Common myeloid progenitor, CD34-positive (primary cell): ENCODE results near the gene ZNF280D.
"Not testable (repeated sequence)": the region's sequence is repeated elsewhere in the genome, so short reads cannot be mapped to it uniquely, and the experiment has no call there.

Experiments
- CTCF ChIA-PET: fragments of 350-600 bp; sonication (Branson Sonifier 250); formaldehyde crosslinking; loops from one replicate; lab custom pipeline; 2021; ENCODE audit warnings: antibody characterized with exemption; lab: Charles Lee
- POLR2A ChIA-PET: fragments of 350-600 bp; sonication (Branson Sonifier 250); formaldehyde crosslinking; loops from one replicate; lab custom pipeline; 2021; ENCODE audit warnings: antibody characterized with exemption; lab: Charles Lee
- DNase-seq, 3 donors: peaks; one replicate each; pipeline versions ENCODE4 v3.0.0 to v3.0.0-alpha.2; 2013
- H3K27ac ChIP-seq, 2 experiments: 1 replicate in 1 of 2; 2 replicates in 1 of 2; pipeline ENCODE4 v1.7.0; 2013; ENCODE audit warnings: inconsistent platforms in 2 of 2, low read length in 2 of 2, mild to moderate bottlenecking in 2 of 2, low read depth in 1 of 2, moderate library complexity in 1 of 2; ENCODE audit not compliant: severe bottlenecking in 2 of 2, insufficient read depth in 1 of 2, poor library complexity in 1 of 2
- H3K27me3 ChIP-seq, 5 experiments: replicated peaks in 2 of 5; 1 replicate in 3 of 5; 2 replicates in 2 of 5; pipeline versions ENCODE4 v1.6.1 to v1.7.0; 2013; ENCODE audit warnings: low read length in 4 of 5, mild to moderate bottlenecking in 2 of 5, moderate library complexity in 2 of 5, inconsistent platforms in 1 of 5; ENCODE audit not compliant: insufficient read depth in 5 of 5, control insufficient read depth in 4 of 5
- H3K36me3 ChIP-seq, 4 experiments: 1 replicate in 2 of 4; 2 replicates in 2 of 4; pipeline versions ENCODE4 v1.6.1 to v1.7.0; 2013; ENCODE audit warnings: low read length in 3 of 4, control low read depth in 1 of 4, mild to moderate bottlenecking in 1 of 4; ENCODE audit not compliant: control insufficient read depth in 4 of 4, insufficient read depth in 4 of 4
- H3K4me1 ChIP-seq, 4 experiments: 1 replicate in 3 of 4; 2 replicates in 1 of 4; pipeline versions ENCODE4 v1.6.1 to v1.7.1; 2013; ENCODE audit warnings: low read length in 3 of 4, mild to moderate bottlenecking in 3 of 4, control low read depth in 1 of 4, inconsistent platforms in 1 of 4, moderate library complexity in 1 of 4; ENCODE audit not compliant: control insufficient read depth in 4 of 4, insufficient read depth in 4 of 4; ENCODE audit errors: control extremely low read depth in 1 of 4
- H3K4me3 ChIP-seq, 7 experiments: 1 replicate in 4 of 7; 2 replicates in 3 of 7; pipeline versions ENCODE4 v1.5.1 to v1.7.0; 2013; ENCODE audit warnings: mild to moderate bottlenecking in 7 of 7, low read length in 6 of 7, moderate library complexity in 6 of 7, inconsistent platforms in 2 of 7, low read depth in 2 of 7, control low read depth in 1 of 7; ENCODE audit not compliant: insufficient read depth in 4 of 7, control insufficient read depth in 1 of 7; ENCODE audit errors: extremely low read depth in 1 of 7
- H3K9me3 ChIP-seq, 5 experiments: 1 replicate in 4 of 5; 2 replicates in 1 of 5; pipeline versions ENCODE4 v1.6.1 to v1.7.1; 2013; ENCODE audit warnings: low read length in 4 of 5, mild to moderate bottlenecking in 2 of 5, inconsistent platforms in 1 of 5, low read depth in 1 of 5, moderate library complexity in 1 of 5; ENCODE audit not compliant: control insufficient read depth in 4 of 5, insufficient read depth in 2 of 5; ENCODE audit errors: control extremely low read depth in 1 of 5
- WGBS: methylation state at CpG from one replicate; pipeline ENCODE4 v1.1.5; 2013; ENCODE audit not compliant: insufficient coverage; 5-methylcytosine and 5-hydroxymethylcytosine counted together

ZNF280D gene

DNA sequence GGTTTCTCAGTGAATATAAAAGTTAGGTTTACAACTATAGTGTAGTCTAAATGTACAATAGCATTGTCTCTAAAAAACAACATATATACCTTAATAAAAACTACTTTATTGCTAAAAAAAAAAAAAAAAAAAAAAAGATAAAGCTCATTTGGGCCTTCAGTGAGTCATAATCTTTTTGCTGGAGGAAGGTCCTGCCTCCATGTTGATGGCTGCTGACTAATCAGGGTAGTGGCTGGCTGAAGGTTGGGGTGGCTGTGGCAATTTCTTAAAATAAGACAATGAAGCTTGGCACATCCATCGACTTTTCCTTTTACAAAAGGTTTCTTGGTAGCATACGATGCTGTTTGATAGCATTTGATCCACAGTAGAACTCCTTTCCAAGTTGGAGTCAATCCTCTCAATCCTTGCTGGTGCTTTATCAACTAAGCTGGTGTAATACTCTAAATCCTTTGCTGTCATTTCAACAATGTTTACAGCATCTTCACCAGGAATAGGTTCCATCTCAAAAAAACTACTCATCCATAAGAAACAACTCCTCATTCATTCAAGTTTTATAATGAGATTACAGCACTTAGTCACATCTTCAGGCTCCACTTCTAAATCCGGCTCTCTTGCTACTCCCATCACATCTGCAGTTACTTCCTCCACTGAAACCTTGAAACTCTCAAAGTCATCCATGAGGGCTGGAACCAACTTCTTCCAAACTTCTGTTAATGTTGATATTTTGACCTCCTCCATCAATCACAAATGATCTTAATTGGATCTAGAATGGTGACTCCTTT, 13.3 kb downstream of the ZNF280D start:
- Histone ChIP-seq H3K27me3 (no peaks in the 10 kb centered on the region), H3K9me3 (no peaks in the 10 kb centered on the region), H3K36me3 (peaks cover 2 to 11% (median 5%) of the 10 kb centered on the region in 4 experiments), H3K4me3 (no peak overlapping the region), H3K4me1 (peaks cover 0 to 2% (median under 1%) of the 10 kb centered on the region in 4 experiments), H3K27ac (no peak overlapping the region)
- ChIA-PET POLR2A (interaction anchor here (0.6 kb wide), 1 partner anchor 34 kb away, joined by 5 read pairs; no protein-coding TSS in a partner anchor), CTCF (no interaction called here)
- 97% methylated on average over 3 of the region's 3 CpGs for WGBS
- DNase-seq: peak in 2 of 3 donors; percentile 39 to 52

DNA sequence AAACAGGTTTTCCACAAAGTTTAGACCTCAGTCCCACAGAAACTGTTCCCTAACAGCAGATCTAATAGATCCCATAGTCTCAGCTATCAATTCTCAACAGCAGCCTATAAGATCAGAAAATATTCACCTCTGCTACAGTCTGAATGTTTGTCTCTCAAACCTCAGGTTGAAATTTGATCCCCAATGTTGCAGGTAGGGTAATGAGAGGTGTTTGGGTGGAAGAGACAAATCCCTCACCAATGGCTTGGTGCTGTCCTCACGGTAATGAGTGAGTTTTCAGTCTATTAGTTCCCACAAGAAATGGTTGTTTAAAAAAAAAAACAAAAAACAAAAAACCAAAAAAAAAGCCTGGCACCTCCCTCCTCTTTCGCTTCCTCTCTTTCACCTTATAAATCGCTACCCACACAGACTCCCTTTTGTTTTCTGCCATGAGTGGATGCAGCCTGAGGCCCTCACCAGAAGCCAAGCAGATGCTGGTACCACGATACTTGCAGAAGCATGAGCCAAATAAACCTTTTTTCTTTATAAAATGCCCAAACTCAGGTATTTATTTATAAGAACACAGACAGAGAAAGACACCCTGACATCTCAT, 14.2 kb downstream of the ZNF280D start:
- WGBS: 83% methylated on average over 2 of the region's 4 CpGs
- ChIA-PET CTCF (interaction anchor here (1.0 kb wide), 1 partner anchor 12 kb away, joined by 3 read pairs; no protein-coding TSS in a partner anchor), POLR2A (interaction anchor here (0.6 kb wide), 1 partner anchor 156 kb away, joined by 7 read pairs; no protein-coding TSS in a partner anchor)
- H3K4me3 ChIP-seq: no peak overlapping the region
- H3K4me1 ChIP-seq: no peaks in the 10 kb centered on the region
- no peaks in the 10 kb centered on the region for H3K9me3 ChIP-seq
- H3K27me3 ChIP-seq: no peaks in the 10 kb centered on the region
- no peak overlapping the region for H3K27ac ChIP-seq
- H3K36me3 ChIP-seq: peaks cover under 1 to 5% (median 5%) of the 10 kb centered on the region in 4 experiments
- no peak for DNase-seq

DNA sequence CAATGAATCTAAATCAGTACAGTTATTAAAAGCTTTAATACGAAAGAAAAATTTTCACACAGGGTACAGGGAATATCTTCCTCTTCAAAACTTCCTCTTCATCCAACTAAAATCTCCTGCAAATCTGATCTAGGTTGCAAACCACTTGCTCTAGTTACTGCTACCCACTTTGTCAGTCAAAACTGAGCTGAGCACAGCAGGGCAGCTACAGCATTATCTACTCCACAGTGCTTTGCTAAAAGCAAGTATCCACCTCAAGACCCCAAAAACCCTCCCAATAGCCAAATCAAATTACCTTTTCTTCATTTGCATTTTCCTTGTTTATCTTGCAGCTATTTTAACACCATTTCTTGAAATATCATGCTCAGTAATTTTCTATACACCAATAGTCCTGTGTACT, 14.7 kb downstream of the ZNF280D start:
- 67% methylated on average over 1 of the region's 1 CpG for WGBS
- Histone ChIP-seq H3K27me3 (no peaks in the 10 kb centered on the region), H3K9me3 (no peaks in the 10 kb centered on the region), H3K36me3 (peaks cover 0 to 5% (median 3%) of the 10 kb centered on the region in 4 experiments), H3K27ac (no peak overlapping the region), H3K4me3 (no peak overlapping the region), H3K4me1 (no peaks in the 10 kb centered on the region)
- ChIA-PET POLR2A (interaction anchor here (0.6 kb wide), 1 partner anchor 157 kb away, joined by 7 read pairs; no protein-coding TSS in a partner anchor), CTCF (interaction anchor here (1.0 kb wide), 1 partner anchor 12 kb away, joined by 3 read pairs; no protein-coding TSS in a partner anchor)
- no peak for DNase-seq

DNA sequence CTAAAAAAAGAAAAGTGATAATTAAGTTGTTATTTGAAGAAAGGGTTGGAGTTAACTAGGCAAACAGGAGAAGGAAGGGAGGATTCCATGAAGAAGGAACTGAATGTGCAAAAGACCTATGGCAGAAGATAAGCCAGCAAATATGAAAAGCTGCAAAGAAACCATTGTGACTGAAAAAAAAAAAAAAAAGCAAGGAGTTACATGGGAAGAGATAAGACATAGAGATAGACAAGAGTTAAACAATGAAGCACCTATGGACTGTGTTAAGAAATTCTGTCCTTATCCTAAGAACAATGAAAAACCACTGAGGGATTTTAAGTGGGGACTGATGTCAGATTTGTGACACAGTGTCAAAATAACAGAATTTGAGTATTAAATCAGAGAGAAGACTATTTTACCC, 17.0 kb downstream of the ZNF280D start:
- Histone ChIP-seq H3K4me3 (no peak overlapping the region), H3K4me1 (no peaks in the 10 kb centered on the region), H3K27ac (no peak overlapping the region), H3K36me3 (peaks cover 0 to 5% (median under 1%) of the 10 kb centered on the region in 4 experiments), H3K9me3 (no peaks in the 10 kb centered on the region), H3K27me3 (no peaks in the 10 kb centered on the region)
- DNase-seq: no peak
- ChIA-PET CTCF (no interaction called here), POLR2A (no interaction called here)

DNA sequence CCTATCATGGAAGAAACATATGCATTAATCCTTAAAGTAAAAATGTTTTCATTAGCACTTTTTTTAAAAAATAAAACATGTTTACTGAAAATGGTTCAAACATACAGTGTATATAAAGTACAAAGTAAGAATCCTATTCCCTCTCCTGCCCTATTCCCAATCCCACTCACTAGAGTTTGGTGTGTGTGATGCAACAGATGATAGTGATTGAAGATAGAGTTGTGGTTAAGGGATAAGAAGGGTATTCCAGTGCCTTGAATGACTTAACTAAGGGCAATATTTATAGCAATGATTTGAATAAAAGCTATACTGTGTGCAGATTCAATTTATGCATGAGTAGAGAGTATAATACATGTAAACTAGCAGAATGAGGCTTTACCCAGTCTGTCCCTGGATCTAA, 18.1 kb downstream of the ZNF280D start:
- peaks cover 0 to 5% (median 0%) of the 10 kb centered on the region in 4 experiments for H3K36me3 ChIP-seq
- DNase-seq: no peak
- H3K27ac ChIP-seq: no peak overlapping the region
- ChIA-PET POLR2A (no interaction called here), CTCF (no interaction called here)
- H3K27me3 ChIP-seq: no peaks in the 10 kb centered on the region
- H3K4me3 ChIP-seq: no peak overlapping the region
- H3K9me3 ChIP-seq: no peaks in the 10 kb centered on the region
- H3K4me1 ChIP-seq: no peaks in the 10 kb centered on the region

DNA sequence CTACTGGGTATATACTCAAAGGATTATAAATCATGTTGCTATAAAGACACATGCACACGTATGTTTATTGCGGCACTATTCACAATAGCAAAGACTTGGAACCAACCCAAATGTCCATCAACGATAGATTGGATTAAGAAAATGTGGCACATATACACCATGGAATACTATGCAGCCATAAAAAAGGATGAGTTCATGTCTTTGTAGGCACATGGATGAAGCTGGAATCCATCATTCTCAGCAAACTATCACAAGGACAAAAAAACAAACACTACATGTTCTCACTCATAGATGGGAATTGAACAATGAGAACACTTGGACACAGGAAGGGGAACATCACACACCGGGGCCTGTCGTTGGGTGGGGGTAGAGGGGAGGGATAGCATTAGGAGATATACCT, 23.8 kb downstream of the ZNF280D start:
- CTCF ChIA-PET: interaction anchor here (0.6 kb wide), 1 partner anchor 16 kb away, joined by 4 read pairs; no protein-coding TSS in a partner anchor
- H3K9me3 ChIP-seq, H3K36me3 ChIP-seq, POLR2A ChIA-PET, H3K4me3 ChIP-seq, H3K27me3 ChIP-seq, DNase-seq, H3K27ac ChIP-seq, H3K4me1 ChIP-seq: not testable (repeated sequence)
- no CpG with 5 or more reads among the region's 5 CpGs for WGBS

DNA sequence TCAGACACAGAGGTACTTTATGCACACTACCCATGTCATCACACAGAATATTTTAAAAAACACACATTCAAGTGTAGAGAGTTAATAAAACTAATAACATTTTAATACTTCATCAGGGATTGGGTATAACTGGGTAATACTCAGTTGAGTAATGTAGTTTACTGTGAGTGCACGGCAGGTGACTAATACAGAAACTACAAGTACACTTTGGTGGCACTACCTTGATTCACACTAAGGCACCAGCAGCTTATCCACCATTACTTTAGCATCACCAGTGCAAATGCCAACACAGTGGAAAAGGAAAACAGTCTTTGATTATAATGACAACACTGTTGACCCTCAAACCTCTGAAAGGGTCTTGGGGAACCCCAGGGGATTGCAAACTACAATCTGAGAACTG, 33.6 kb downstream of the ZNF280D start:
- CTCF ChIA-PET: no interaction called here
- DNase-seq: no peak
- WGBS: 100% methylated on average over 1 of the region's 1 CpG

More for the DNA sequence above, 33.6 kb downstream of the ZNF280D start:
- POLR2A ChIA-PET: no interaction called here
- no peak overlapping the region for H3K4me3 ChIP-seq
- H3K4me1 ChIP-seq: no peaks in the 10 kb centered on the region
- H3K27ac ChIP-seq: no peak overlapping the region
- no peaks in the 10 kb centered on the region for H3K9me3 ChIP-seq
- H3K27me3 ChIP-seq: no peaks in the 10 kb centered on the region
- H3K36me3 ChIP-seq: peaks cover 7 to 45% (median 31%) of the 10 kb centered on the region in 4 experiments
